ENCODE results near the gene THTPA. TPM values are rescaled to one million over a fixed set of nuclear protein-coding genes. Genes with fewer than 3 reads are reported as not detected.
A peak's percentile ranks its signal among the peaks of the same experiment; 100 is the strongest.

The THTPA gene
- total and polyA plus RNA-seq, 9 of the 15 experiments (the other 6 are each of a cell fraction or from before 2014, with no cell fraction given), result 2.4 to 8.7 (median 5.2) TPM

DNA sequence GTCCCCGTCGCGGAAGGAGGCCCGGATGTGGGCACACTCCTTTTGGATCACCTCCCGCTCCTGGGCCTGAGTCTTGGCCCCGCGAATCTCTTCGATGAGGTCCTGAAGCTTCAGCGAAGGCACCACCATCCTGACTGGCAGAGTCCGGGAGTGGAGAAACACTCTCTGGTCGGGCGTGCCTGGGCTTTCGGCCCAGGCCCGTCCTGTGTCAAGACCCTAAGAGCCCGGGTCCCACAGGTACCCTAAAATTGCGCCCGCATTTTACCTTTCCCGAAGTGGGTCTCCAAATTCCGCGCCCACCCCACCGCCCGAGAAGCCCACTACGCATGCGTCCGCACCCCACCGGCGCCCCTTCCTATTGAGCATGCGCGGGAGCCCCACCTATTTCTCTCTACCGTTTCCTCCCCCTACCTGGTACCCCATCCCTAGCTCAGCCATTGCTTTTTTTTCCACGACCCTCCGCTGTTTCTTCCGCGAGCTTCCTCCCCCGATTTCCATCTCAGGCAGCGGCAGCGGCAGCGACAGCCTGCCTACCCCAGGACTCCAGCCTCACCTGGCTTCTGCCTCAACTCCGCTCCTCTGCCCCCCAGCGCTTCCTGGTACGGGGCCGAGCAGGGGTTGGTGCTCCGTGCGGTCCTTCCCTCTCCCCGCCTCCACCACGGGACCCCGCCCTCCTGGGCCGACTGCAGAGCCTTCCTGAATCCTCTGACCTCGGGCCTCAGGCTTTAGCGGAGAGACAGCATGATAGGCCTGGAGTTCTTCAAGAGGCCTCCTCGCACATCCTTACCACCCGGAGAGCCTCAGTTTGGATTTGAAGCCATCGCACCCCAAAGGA is 11.3 kb downstream of the THTPA start, which contains the start of gene AP1G2 (continued):
- TF ChIP-seq ZNF766 (CRISPR knock-in tag; conservative IDR thresholded peaks at IDR 0.05) (no peak), ZNF830 (CRISPR knock-in tag; IDR thresholded peaks at IDR 0.05) (no peak), SP1 (CRISPR knock-in tag; IDR thresholded peaks at IDR 0.05) (no peak), NRF1 (conservative IDR thresholded peaks at IDR 0.05 in 1 of 2, IDR thresholded peaks at IDR 0.05 in 1 of 2) (peak; percentile 97), ZNF507 (tag; conservative IDR thresholded peaks at IDR 0.05) (no peak), MTA2 (IDR thresholded peaks at IDR 0.05; ENCODE audit: low read depth) (no peak; the same call in 1 of the 2 replicates), NFE2 (IDR thresholded peaks at IDR 0.05; ENCODE audit: low read depth) (no peak), GABPA (tag; conservative IDR thresholded peaks at IDR 0.05; ENCODE audit: low read depth) (no peak), ETS2 (tag; IDR thresholded peaks at IDR 0.05; ENCODE audit: borderline replicate concordance, poor library complexity, severe bottlenecking) (no peak), KAT8 (IDR thresholded peaks at IDR 0.05; ENCODE audit: low read depth) (no peak), ILK (tag; IDR thresholded peaks at IDR 0.05; ENCODE audit: borderline replicate concordance, low read depth) (no peak), SRSF9 (IDR thresholded peaks at IDR 0.05; ENCODE audit: borderline replicate concordance, low read depth, low read length) (no peak)
- TF ChIP-seq, protein P1, sequence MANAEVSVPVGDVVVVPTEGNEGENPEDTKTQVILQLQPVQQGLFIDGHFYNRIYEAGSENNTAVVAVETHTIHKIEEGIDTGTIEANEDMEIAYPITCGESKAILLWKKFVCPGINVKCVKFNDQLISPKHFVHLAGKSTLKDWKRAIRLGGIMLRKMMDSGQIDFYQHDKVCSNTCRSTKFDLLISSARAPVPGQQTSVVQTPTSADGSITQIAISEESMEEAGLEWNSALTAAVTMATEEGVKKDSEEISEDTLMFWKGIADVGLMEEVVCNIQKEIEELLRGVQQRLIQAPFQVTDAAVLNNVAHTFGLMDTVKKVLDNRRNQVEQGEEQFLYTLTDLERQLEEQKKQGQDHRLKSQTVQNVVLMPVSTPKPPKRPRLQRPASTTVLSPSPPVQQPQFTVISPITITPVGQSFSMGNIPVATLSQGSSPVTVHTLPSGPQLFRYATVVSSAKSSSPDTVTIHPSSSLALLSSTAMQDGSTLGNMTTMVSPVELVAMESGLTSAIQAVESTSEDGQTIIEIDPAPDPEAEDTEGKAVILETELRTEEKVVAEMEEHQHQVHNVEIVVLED (CRISPR knock-in tag; IDR thresholded peaks at IDR 0.05), result no peak
- TF ChIP-seq, protein P2, sequence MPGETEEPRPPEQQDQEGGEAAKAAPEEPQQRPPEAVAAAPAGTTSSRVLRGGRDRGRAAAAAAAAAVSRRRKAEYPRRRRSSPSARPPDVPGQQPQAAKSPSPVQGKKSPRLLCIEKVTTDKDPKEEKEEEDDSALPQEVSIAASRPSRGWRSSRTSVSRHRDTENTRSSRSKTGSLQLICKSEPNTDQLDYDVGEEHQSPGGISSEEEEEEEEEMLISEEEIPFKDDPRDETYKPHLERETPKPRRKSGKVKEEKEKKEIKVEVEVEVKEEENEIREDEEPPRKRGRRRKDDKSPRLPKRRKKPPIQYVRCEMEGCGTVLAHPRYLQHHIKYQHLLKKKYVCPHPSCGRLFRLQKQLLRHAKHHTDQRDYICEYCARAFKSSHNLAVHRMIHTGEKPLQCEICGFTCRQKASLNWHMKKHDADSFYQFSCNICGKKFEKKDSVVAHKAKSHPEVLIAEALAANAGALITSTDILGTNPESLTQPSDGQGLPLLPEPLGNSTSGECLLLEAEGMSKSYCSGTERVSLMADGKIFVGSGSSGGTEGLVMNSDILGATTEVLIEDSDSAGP (CRISPR knock-in tag; IDR thresholded peaks at IDR 0.05), result no peak
- TF ChIP-seq, protein P3, sequence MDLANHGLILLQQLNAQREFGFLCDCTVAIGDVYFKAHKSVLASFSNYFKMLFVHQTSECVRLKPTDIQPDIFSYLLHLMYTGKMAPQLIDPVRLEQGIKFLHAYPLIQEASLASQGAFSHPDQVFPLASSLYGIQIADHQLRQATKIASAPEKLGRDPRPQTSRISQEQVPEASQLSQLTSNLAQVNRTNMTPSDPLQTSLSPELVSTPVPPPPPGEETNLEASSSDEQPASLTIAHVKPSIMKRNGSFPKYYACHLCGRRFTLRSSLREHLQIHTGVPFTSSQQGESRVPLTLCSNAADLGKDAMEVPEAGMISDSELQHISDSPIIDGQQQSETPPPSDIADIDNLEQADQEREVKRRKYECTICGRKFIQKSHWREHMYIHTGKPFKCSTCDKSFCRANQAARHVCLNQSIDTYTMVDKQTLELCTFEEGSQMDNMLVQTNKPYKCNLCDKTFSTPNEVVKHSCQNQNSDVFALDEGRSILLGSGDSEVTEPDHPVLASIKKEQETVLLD (IDR thresholded peaks at IDR 0.05), result peak; percentile 96
- TF ChIP-seq, protein P4, sequence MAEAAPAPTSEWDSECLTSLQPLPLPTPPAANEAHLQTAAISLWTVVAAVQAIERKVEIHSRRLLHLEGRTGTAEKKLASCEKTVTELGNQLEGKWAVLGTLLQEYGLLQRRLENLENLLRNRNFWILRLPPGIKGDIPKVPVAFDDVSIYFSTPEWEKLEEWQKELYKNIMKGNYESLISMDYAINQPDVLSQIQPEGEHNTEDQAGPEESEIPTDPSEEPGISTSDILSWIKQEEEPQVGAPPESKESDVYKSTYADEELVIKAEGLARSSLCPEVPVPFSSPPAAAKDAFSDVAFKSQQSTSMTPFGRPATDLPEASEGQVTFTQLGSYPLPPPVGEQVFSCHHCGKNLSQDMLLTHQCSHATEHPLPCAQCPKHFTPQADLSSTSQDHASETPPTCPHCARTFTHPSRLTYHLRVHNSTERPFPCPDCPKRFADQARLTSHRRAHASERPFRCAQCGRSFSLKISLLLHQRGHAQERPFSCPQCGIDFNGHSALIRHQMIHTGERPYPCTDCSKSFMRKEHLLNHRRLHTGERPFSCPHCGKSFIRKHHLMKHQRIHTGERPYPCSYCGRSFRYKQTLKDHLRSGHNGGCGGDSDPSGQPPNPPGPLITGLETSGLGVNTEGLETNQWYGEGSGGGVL (CRISPR knock-in tag; IDR thresholded peaks at IDR 0.05), result no peak
- TF ChIP-seq, protein P5, sequence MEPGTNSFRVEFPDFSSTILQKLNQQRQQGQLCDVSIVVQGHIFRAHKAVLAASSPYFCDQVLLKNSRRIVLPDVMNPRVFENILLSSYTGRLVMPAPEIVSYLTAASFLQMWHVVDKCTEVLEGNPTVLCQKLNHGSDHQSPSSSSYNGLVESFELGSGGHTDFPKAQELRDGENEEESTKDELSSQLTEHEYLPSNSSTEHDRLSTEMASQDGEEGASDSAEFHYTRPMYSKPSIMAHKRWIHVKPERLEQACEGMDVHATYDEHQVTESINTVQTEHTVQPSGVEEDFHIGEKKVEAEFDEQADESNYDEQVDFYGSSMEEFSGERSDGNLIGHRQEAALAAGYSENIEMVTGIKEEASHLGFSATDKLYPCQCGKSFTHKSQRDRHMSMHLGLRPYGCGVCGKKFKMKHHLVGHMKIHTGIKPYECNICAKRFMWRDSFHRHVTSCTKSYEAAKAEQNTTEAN (CRISPR knock-in tag; IDR thresholded peaks at IDR 0.05), result no peak
